Spinal cord (tissue), 10 donors: ENCODE data around the gene FAM120A. TPM values are rescaled to one million over a fixed set of nuclear protein-coding genes. Genes with fewer than 3 reads are reported as not detected.
A peak's percentile ranks its signal among the peaks of the same experiment; 100 is the strongest.

Source experiments
- DNase-seq, 6 donors: peaks; one replicate each; pipeline versions ENCODE4 v3.0.0 to v3.0.0-alpha.2; 2013 to 2015; ENCODE audit warnings: low spot score in 6 of 6, low read depth in 4 of 6
- H3K27ac ChIP-seq: one replicate; pipeline ENCODE4 v1.5.1; 2013; ENCODE audit warnings: low read depth, low read length, control low read depth
- H3K27me3 ChIP-seq: one replicate; pipeline ENCODE4 v1.6.1; 2013; ENCODE audit warnings: low read length; ENCODE audit not compliant: control insufficient read depth, insufficient read depth
- H3K36me3 ChIP-seq: one replicate; pipeline ENCODE4 v1.6.1; 2013; ENCODE audit warnings: low read length; ENCODE audit not compliant: control insufficient read depth, insufficient read depth
- H3K4me1 ChIP-seq: one replicate; pipeline ENCODE4 v1.6.1; 2013; ENCODE audit warnings: low read length; ENCODE audit not compliant: control insufficient read depth, insufficient read depth
- H3K4me3 ChIP-seq: one replicate; pipeline ENCODE4 v1.5.1; 2013; ENCODE audit warnings: low read depth, low read length, control low read depth
- H3K9me3 ChIP-seq: one replicate; pipeline ENCODE4 v1.6.1; 2013; ENCODE audit warnings: low read length; ENCODE audit not compliant: control insufficient read depth, insufficient read depth
- WGBS: methylation state at CpG from one replicate; pipeline ENCODE4 v1.1.5; 2013; ENCODE audit warnings: missing lambda C conversion rate; ENCODE audit not compliant: insufficient coverage; 5-methylcytosine and 5-hydroxymethylcytosine counted together
- polyA plus RNA-seq, 2 donors: library from polyadenylated mRNA; unstranded; fragments of 120-200 nt; gene quantifications; one replicate each; pipeline ENCODE4 v1.2.1, GENCODE V29; 2013; ENCODE audit not compliant: insufficient read length in 2 of 2
- total RNA-seq, 2 donors: library from RNA; depleted of rRNA in 1 of 2; stranded (reverse); fragments of 120-200 nt in 1 of 2; fragments of >200 nt in 1 of 2; gene quantifications; one replicate each; pipeline versions ENCODE4 v1.2.3 to v1.2.4, GENCODE V29; 2013 to 2014
- donor health status: healthy.

The FAM120A gene
- total and polyA plus RNA-seq, 4 donors: 51.3 to 75.4 (median 63.4) TPM

DNA sequence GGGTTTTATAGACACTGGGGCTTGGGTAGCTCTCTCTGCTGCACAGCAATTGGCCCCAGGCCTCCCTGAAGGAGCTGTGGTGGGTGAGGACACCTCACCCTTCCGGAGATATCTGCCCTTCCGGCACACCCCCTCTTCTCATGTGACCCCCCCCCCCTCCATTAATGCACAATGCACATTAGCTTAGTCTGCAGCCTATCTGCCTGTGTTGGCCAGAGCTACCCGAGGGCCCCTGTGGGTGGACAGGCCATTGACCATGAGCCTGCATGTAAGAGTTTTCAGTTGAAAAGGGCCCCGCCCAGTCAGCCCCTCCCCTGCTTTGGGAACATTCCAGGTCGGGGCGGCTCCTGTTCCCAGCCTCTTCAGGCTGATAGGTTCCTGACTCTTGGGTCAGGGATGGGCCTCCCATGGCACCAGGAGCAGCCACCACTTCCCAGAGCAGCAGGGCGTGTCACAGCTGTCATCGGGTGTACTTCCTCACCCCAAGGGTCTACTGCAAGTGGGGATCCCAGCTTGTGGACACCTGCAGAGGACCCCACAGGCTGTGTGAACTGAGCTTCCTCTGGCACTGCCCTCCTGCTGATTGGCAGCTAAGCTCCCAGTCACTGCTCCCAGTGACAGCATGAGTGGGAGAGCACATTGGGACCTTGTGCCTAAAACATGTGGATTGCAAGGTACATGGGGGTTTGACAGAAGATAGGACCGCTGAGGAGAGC is 142.7 kb downstream of the FAM120A start:
- no peaks in the 10 kb centered on the region for H3K27me3 ChIP-seq
- peaks cover 5% of the 10 kb centered on the region for H3K36me3 ChIP-seq
- no peaks in the 10 kb centered on the region for H3K9me3 ChIP-seq
- 67% methylated on average over 8 of the region's 9 CpGs for WGBS
- H3K4me1 ChIP-seq: peaks cover 60% of the 10 kb centered on the region
- no peak overlapping the region for H3K4me3 ChIP-seq
- no peak overlapping the region for H3K27ac ChIP-seq
- DNase-seq: no peak

DNA sequence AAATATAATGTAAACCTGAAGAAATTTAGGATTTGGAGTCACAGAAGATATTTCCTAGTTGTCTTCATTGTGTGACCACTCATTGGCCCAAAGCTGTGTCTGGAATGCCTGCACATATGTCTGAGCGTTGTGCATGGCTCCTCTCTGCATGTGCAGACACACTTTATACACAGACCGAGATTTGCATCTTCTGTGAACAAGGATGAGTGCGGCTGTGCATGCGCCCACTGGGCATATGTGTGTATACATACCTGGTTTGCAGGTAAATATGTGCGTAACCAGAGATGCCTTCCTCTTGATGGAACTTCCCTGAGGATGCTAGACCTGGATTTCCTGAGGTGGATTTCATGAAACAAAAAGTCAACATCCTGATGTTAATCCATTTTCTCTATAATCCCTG is 144.0 kb downstream of the FAM120A start:
- no peak overlapping the region for H3K4me3 ChIP-seq
- peaks cover 56% of the 10 kb centered on the region for H3K4me1 ChIP-seq
- peaks cover 9% of the 10 kb centered on the region for H3K36me3 ChIP-seq
- H3K27me3 ChIP-seq: no peaks in the 10 kb centered on the region
- no peak for DNase-seq
- H3K27ac ChIP-seq: no peak overlapping the region
- no peaks in the 10 kb centered on the region for H3K9me3 ChIP-seq
- 95% methylated on average over 3 of the region's 5 CpGs for WGBS

DNA sequence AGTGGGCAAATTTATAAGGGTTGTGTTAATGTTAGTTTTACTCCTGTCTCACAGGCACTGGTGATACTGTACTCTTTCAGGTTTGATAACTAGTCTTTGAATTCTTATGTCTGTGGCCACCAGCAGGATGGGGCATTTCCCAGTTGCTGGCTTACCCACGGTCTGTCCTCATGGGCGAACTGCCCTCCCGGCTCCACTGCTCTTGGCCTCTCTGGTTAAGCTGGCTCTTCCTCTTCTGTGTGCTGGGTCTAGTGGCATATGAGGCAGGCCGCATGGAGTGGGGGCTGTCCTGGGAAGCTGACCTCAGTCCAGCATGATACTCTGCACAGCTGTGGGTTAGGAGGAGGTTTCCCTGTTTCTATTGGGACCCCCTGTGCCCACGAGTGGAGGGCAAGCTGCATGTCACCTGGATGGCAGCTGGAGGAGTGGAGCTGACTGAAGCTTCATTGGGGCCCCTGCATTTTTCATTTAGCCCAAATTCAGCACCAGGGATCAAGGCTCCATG is 144.4 kb downstream of the FAM120A start:
- no peaks in the 10 kb centered on the region for H3K27me3 ChIP-seq
- DNase-seq: no peak
- no peak overlapping the region for H3K27ac ChIP-seq
- no peaks in the 10 kb centered on the region for H3K9me3 ChIP-seq
- H3K4me1 ChIP-seq: peaks cover 55% of the 10 kb centered on the region
- H3K4me3 ChIP-seq: no peak overlapping the region
- peaks cover 5% of the 10 kb centered on the region for H3K36me3 ChIP-seq
- 80% methylated on average over 5 of the region's 5 CpGs for WGBS

DNA sequence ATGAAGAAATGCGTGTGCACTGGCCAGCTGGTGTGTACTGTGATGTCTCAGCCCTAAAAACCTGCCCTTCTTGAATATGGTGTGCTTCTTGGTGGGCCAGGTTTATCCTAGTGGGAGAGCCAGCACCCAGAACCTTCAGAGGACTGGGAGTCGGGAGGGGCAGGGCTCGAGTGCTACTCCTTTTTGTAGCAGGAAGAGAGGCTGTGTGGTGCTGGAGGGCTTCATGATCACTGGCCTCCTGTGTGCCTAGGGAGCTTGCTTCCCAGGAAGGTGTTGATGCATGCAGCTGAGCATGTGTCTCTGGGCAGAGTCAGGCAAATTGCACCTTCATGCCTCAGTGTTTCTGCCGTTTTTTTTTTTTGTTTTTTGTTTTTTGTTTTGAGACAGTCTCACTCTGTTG is 144.9 kb downstream of the FAM120A start:
- H3K36me3 ChIP-seq: peaks cover 5% of the 10 kb centered on the region
- no peak overlapping the region for H3K27ac ChIP-seq
- peaks cover 54% of the 10 kb centered on the region for H3K4me1 ChIP-seq
- no peaks in the 10 kb centered on the region for H3K9me3 ChIP-seq
- no peak overlapping the region for H3K4me3 ChIP-seq
- no peak for DNase-seq
- H3K27me3 ChIP-seq: no peaks in the 10 kb centered on the region
- 79% methylated on average over 4 of the region's 4 CpGs for WGBS

DNA sequence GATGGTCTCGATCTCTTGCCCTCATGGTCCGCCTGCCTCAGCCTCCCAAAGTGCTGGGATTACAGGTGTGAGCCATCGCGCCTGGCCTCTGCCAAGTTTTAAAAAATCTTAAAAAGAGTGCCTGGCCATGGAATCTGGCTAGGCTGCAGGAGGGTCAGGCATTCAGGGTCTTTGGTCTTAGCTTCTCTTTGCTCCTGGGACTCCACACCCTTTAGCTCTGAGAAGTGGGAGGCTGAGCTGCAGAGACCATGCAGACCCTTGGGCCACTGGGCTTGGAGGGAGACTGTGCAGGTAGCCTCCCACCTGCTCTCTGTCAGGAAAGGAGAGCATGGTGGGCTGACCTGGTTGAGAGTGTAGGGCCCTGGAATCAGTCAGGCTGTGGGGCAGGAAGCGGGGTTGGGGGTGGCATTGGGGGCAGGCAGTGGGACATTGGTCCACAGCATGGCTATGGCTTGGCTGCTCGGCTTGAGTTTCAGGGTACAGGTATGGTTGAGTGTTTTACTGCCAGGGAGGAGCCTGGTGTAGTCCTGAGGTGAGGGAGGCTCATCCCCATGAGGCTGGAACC is 145.7 kb downstream of the FAM120A start:
- Histone ChIP-seq H3K9me3 (no peaks in the 10 kb centered on the region), H3K36me3 (peaks cover 5% of the 10 kb centered on the region), H3K27ac (no peak overlapping the region), H3K4me1 (peaks cover 48% of the 10 kb centered on the region), H3K4me3 (no peak overlapping the region), H3K27me3 (no peaks in the 10 kb centered on the region)
- DNase-seq: no peak
- 94% methylated on average over 6 of the region's 6 CpGs for WGBS

DNA sequence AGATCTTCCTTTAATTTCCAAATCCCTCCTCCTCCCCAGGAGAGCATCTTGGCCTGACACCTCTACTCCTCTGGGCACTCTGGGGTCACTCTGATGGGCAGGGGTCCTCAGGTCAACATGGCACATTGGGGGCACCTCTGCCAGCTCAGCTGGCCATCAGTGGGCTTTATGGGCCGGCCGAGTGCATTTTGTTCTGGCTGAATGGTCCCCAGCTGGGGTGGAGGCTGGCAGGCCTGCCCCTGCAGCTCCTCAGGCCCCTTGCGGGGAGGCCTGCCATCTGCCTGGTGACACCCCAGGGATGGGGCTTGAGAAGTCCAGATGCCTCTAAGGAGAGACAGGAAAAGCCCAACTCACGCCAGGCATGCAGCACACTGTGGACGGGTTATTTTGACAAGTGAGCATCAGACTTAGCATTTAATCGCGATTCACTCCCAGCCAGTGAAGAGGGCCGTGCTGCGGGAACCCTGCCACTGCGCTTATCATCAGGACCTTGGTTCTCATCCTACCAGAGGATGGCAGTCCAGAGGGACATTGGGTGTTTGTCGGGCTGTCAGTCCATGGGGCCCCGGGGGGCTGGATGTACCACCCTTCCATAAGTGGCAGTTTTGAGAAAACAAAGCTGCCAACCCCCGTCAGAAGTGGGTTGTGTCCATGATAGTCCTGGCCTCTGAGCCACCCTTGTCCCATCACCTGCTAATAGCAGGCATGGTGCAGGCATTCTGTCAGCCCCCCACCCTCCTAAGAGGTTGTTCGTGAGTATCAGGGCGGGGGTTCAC is 146.6 kb downstream of the FAM120A start:
- DNase-seq: peak in 1 of 6 donors; percentile 23
- H3K4me1 ChIP-seq: peaks cover 40% of the 10 kb centered on the region

DNA sequence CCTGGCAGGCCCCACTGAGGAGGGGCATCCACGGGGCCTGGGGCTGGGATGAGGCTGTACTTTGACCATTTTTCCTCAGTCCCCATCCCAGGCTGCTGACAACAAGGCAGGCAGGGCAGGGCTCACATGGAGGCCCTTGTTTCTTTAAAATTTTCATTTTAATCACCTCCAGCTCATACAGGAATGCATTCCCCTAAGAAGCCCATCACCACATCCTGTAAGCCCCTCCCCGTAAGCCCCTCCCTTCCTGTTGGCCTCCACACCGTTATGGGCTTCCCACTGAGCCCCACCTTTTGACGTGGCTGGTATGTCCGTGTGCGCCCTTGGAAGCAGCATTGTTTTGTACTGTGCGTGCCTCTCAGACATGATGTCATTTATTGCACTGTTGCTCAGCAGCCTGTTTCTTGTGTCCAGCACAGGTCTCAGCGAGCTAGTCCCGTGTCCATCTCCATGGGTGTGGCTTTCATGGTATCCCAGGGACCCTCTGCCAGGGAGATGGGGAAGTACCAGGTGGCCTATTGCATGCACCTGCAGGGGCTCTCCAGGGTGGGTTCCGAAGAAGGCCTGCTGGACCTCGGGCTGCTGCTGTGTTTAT is 147.3 kb downstream of the FAM120A start:
- peak in 1 of 6 donors; percentile 38 for DNase-seq
- Histone ChIP-seq H3K4me1 (peaks cover 42% of the 10 kb centered on the region), H3K36me3 (peaks cover 13% of the 10 kb centered on the region), H3K4me3 (no peak overlapping the region), H3K27ac (no peak overlapping the region), H3K27me3 (no peaks in the 10 kb centered on the region), H3K9me3 (no peaks in the 10 kb centered on the region)
- 51% methylated on average over 11 of the region's 11 CpGs for WGBS

More for the DNA sequence above, 146.6 kb downstream of the FAM120A start:
- Histone ChIP-seq H3K36me3 (peaks cover 8% of the 10 kb centered on the region), H3K27me3 (no peaks in the 10 kb centered on the region), H3K9me3 (no peaks in the 10 kb centered on the region), H3K4me3 (no peak overlapping the region), H3K27ac (no peak overlapping the region)
- 63% methylated on average over 15 of the region's 15 CpGs for WGBS

DNA sequence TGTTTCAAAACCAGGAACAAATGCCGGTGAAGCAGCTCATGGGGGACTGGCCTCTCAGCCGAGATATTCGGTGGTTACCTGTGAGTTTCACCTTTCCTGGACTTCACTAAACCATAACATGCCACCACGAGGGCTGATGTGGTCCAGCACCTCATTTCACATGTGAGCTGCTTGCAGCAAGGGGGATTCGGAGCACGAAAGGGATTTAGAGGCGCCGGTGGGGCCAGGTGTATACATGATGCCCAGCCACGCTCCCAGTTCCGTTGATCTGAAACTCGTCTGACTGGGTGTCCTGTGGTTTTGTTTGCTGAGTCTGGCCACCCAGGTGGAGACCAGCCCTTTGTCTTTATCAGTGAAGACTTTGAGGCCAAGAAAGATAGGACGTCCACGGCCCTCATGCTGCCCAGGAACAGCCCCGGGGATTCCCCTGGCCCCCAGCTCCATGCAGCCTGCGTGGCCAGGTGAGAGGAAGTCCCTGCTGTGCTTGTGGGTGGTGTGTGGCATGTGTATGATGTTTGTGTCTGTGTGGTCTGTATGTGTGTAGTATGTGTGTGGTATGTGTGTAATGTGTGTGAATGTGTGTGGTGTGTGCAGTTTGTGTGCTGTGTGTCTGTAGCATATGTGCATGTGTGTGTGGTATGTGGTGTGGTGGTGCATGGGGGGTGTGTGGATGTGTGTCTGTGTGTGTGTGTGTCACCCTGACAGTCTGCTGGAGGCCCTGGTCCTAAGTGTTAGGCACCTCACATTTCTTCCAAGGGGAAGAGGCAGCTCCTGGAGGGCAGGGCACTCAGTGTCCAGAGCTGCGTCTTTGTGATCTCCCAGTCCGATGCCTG is 148.3 kb downstream of the FAM120A start:
- Histone ChIP-seq H3K36me3 (peaks cover 16% of the 10 kb centered on the region), H3K27me3 (no peaks in the 10 kb centered on the region), H3K9me3 (no peaks in the 10 kb centered on the region), H3K4me3 (no peak overlapping the region), H3K27ac (no peak overlapping the region), H3K4me1 (peaks cover 38% of the 10 kb centered on the region)
- no peak for DNase-seq
- WGBS: 81% methylated on average over 16 of the region's 17 CpGs

DNA sequence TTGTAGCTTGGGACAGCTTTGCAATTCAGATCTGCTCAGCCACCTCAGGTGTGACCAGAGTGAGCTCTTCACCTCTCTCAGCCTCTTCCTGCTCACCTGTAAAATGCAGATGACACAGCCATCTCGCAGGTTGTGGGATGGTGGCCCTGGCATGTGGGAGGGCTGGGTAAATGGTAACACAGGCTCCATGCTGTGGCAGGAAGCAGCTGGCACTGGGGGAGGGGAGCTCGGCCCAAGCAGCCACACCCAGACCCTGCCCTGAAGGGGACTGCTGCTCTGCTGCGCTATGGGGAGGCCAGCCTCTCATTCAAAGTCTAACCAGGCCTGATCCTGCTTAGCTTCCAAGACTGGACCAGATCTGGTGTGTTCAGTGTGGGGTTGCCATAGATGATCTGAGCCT is 149.0 kb downstream of the FAM120A start:
- Histone ChIP-seq H3K4me3 (no peak overlapping the region), H3K27me3 (no peaks in the 10 kb centered on the region), H3K4me1 (peaks cover 38% of the 10 kb centered on the region), H3K9me3 (peaks cover 2% of the 10 kb centered on the region), H3K36me3 (peaks cover 16% of the 10 kb centered on the region), H3K27ac (no peak overlapping the region)
- no peak for DNase-seq
- WGBS: 23% methylated on average over 2 of the region's 3 CpGs
